HepG2 (cell line): ENCODE data around the gene FGF14. TPM values are rescaled to one million over a fixed set of nuclear protein-coding genes. Genes with fewer than 3 reads are reported as not detected.

Experiments
- ATAC-seq: fragments of 200-7000 bp; cut with Tn5 transposase; 3 replicates; pipeline ENCODE4 v1.9.1; 2020; ENCODE audit warnings: mild to moderate bottlenecking, moderate library complexity
- BruUV-seq: library from RNA; stranded (reverse); fragments of 400-500 nt; replicated peaks from 2 replicates; lab custom pipeline; 2021; lab: Mats Ljungman, UMichigan
- CTCF ChIA-PET: fragments of 300-600 bp; formaldehyde crosslinking; extraction: SDS; loops from one replicate; lab custom pipeline; 2021; ENCODE audit warnings: low total read pairs, inconsistent platforms, low intra/inter-chr PET ratio; lab: Yijun Ruan, JAX
- POLR2A ChIA-PET: fragments of 350-600 bp; sonication (Branson Sonifier 250); formaldehyde crosslinking; loops from one replicate; lab custom pipeline; 2020; ENCODE audit warnings: antibody characterized with exemption, inconsistent platforms; lab: Yijun Ruan, JAX
- DNase-seq: peaks from one replicate; pipeline ENCODE4 v3.0.0-alpha.2; 2015; ENCODE audit warnings: low spot score
- FAIRE-seq: peaks from 3 replicates; lab custom pipeline; 2011; peaks lifted over from hg19 to GRCh38; lab: Jason Lieb, UNC
- H2AFZ ChIP-seq: one replicate; pipeline ENCODE4 v1.6.1; 2011; ENCODE audit warnings: low read length, inconsistent platforms
- H3K27ac ChIP-seq: fragments of 300-600 bp; 3 replicates; pipeline ENCODE4 v1.8.0; 2011; ENCODE audit warnings: mixed run types, mild to moderate bottlenecking, mixed read lengths, low read length, inconsistent platforms; ENCODE audit not compliant: insufficient read depth; ENCODE audit errors: extremely low read length
- H3K27me3 ChIP-seq, 2 experiments: fragments of 200-600 bp in 1 of 2; 2 replicates in 1 of 2; 3 replicates in 1 of 2; pipeline versions ENCODE4 v1.6.0 to v1.8.0; 2011; ENCODE audit warnings: low read length in 2 of 2, mild to moderate bottlenecking in 2 of 2, moderate library complexity in 2 of 2, inconsistent platforms in 1 of 2; ENCODE audit not compliant: insufficient read depth in 2 of 2, control insufficient read depth in 1 of 2
- H3K36me3 ChIP-seq, 2 experiments: fragments of 200-600 bp in 1 of 2; replicated peaks in 1 of 2; 2 replicates in 1 of 2; 3 replicates in 1 of 2; pipeline versions ENCODE4 v1.5.1 to v1.8.0; 2011; ENCODE audit warnings: low read length in 2 of 2, inconsistent platforms in 1 of 2; ENCODE audit not compliant: insufficient read depth in 2 of 2, control insufficient read depth in 1 of 2
- H3K4me1 ChIP-seq: 2 replicates; pipeline ENCODE4 v1.5.1; 2012; ENCODE audit warnings: low read length, inconsistent platforms; ENCODE audit not compliant: insufficient read depth
- H3K4me2 ChIP-seq: 2 replicates; pipeline ENCODE4 v1.6.0; 2011; ENCODE audit warnings: low read depth, low read length, inconsistent platforms
- H3K4me3 ChIP-seq, 3 experiments: fragments of 200-600 bp in 1 of 3; sonication (generic), shearing (Covaris generic) in 1 of 3; replicated peaks in 1 of 3; 2 replicates each; pipeline ENCODE4 v1.5.1; 2011 to 2016; ENCODE audit warnings: low read length in 3 of 3, inconsistent platforms in 2 of 3, low read depth in 2 of 3, mild to moderate bottlenecking in 2 of 3, control low read depth in 1 of 3, mixed read lengths in 1 of 3; ENCODE audit not compliant: insufficient read depth in 1 of 3
- H3K79me2 ChIP-seq: one replicate; pipeline ENCODE4 v1.6.1; 2011; ENCODE audit warnings: low read length, inconsistent platforms; ENCODE audit not compliant: insufficient read depth
- H3K9ac ChIP-seq: 2 replicates; pipeline ENCODE4 v1.6.0; 2011; ENCODE audit warnings: mild to moderate bottlenecking, low read depth, low read length, inconsistent platforms; ENCODE audit not compliant: insufficient read depth
- H3K9me3 ChIP-seq: 2 replicates; pipeline ENCODE4 v1.5.1; 2012; ENCODE audit warnings: mild to moderate bottlenecking, low read length
- H4K20me1 ChIP-seq: 2 replicates; pipeline ENCODE4 v1.6.0; 2011; ENCODE audit warnings: inconsistent platforms, mild to moderate bottlenecking, low read length, moderate library complexity; ENCODE audit not compliant: insufficient read depth
- ATF7 ChIP-seq, 2 experiments: fragments of 450-650 bp in 1 of 2; sonication (generic) in 1 of 2; formaldehyde crosslinking in 1 of 2; IDR thresholded peaks; 2 replicates each; pipeline versions ENCODE4 v1.4.0 to v1.6.1; 2016 to 2020; ENCODE audit warnings: antibody characterized with exemption in 1 of 2, mild to moderate bottlenecking in 1 of 2, missing genetic modification reagents in 1 of 2
- ZNF17 ChIP-seq: sonication (generic); formaldehyde crosslinking; IDR thresholded peaks from 2 replicates; pipeline ENCODE4 v1.5.0; 2020; ENCODE audit warnings: mild to moderate bottlenecking, missing genetic modification reagents
- ZNF251 ChIP-seq: sonication (generic); formaldehyde crosslinking; IDR thresholded peaks from 2 replicates; pipeline ENCODE4 v1.9.0; 2021; ENCODE audit warnings: mild to moderate bottlenecking, missing genetic modification reagents
- ZNF660 ChIP-seq: sonication (generic); formaldehyde crosslinking; IDR thresholded peaks from 2 replicates; pipeline ENCODE4 v1.5.1; 2020; ENCODE audit warnings: mild to moderate bottlenecking, low read depth, missing genetic modification reagents, borderline replicate concordance
- in situ Hi-C: cut with HindIII; loops from 2 replicates; pipeline ENCODE4 v1.10.0; 2017; ENCODE audit warnings: low pct_unique_long_range_greater_than_20kb; ENCODE audit not compliant: extremely low pct_ligation_motif_present
- intact Hi-C: fragments of 100-400 bp; cut with micrococcal nuclease; formaldehyde crosslinking; loops from one replicate; pipeline ENCODE4 v1.10.0; 2022; ENCODE audit not compliant: unreplicated experiment
- polyA plus RNA-seq, 8 experiments: library from polyadenylated mRNA; depleted of rRNA in 3 of 8; stranded (reverse) in 7 of 8; unstranded in 1 of 8; fragments of >200 nt; fragmentation: Illumina TruSeq in 4 of 8; extraction: Trizol in 4 of 8; gene quantifications; 2 replicates each; pipeline versions ENCODE4 v1.2.1 to v1.2.3, GENCODE V29; 2011 to 2016; ENCODE audit warnings: low read depth in 4 of 8, missing spikeins in 1 of 8, mixed read lengths in 1 of 8; ENCODE audit not compliant: insufficient read depth in 1 of 8
- total RNA-seq, 5 experiments: library from RNA; depleted of rRNA; stranded (reverse); fragments of >200 nt; fragmentation: Illumina TruSeq; extraction: Trizol; gene quantifications; 2 replicates each; pipeline ENCODE4 v1.2.3, GENCODE V29; 2016; ENCODE audit warnings: low read depth in 1 of 5
- TF ChIP-seq, protein P1 (sequence below): sonication (generic); formaldehyde crosslinking; IDR thresholded peaks from one replicate; pipeline ENCODE4 v1.5.1; 2020; ENCODE audit warnings: mild to moderate bottlenecking, missing genetic modification reagents; ENCODE audit errors: not compliant biosample characterization

Gene FGF14
- total and polyA plus RNA-seq, 2 of the 13 experiments (the other 11 are each of a cell fraction or from before 2014, with no cell fraction given): not detected

DNA sequence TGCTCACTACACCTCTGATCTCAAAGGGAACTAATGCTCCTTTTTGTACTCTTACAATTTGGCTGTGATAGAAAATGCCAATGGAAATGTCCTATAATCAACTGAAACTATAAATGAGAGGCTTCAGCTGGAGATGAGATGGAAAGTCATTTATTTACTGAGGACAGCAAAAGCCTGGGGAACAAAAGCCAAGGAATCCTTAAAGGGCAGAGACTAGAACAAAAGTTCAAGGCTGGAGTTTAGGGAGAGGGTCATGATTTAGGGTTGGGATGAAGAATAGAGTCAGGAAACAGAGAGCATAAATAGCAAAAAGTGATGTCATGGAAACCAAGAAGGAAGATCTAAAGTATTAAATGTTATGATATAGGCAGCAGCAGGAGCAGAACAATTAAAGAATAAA lies 401.1 kb downstream of the FGF14 start:
- DNase-seq (no peak), ATAC-seq (no peak), FAIRE-seq (no peak)
- POLR2A ChIA-PET: no interaction called here
- H4K20me1 ChIP-seq: no peaks in the 10 kb centered on the region
- H3K4me1 ChIP-seq: no peaks in the 10 kb centered on the region
- H3K9ac ChIP-seq: no peak overlapping the region
- H2AFZ ChIP-seq: no peak overlapping the region
- H3K27ac ChIP-seq: no peak overlapping the region
- intact Hi-C loops: no loop called here
- no peaks in the 10 kb centered on the region for H3K27me3 ChIP-seq
- no peaks in the 10 kb centered on the region for H3K79me2 ChIP-seq
- no peak overlapping the region for H3K4me3 ChIP-seq
- no peak for TF ChIP-seq ZNF660 (CRISPR knock-in tag)
- TF ChIP-seq, protein P1, sequence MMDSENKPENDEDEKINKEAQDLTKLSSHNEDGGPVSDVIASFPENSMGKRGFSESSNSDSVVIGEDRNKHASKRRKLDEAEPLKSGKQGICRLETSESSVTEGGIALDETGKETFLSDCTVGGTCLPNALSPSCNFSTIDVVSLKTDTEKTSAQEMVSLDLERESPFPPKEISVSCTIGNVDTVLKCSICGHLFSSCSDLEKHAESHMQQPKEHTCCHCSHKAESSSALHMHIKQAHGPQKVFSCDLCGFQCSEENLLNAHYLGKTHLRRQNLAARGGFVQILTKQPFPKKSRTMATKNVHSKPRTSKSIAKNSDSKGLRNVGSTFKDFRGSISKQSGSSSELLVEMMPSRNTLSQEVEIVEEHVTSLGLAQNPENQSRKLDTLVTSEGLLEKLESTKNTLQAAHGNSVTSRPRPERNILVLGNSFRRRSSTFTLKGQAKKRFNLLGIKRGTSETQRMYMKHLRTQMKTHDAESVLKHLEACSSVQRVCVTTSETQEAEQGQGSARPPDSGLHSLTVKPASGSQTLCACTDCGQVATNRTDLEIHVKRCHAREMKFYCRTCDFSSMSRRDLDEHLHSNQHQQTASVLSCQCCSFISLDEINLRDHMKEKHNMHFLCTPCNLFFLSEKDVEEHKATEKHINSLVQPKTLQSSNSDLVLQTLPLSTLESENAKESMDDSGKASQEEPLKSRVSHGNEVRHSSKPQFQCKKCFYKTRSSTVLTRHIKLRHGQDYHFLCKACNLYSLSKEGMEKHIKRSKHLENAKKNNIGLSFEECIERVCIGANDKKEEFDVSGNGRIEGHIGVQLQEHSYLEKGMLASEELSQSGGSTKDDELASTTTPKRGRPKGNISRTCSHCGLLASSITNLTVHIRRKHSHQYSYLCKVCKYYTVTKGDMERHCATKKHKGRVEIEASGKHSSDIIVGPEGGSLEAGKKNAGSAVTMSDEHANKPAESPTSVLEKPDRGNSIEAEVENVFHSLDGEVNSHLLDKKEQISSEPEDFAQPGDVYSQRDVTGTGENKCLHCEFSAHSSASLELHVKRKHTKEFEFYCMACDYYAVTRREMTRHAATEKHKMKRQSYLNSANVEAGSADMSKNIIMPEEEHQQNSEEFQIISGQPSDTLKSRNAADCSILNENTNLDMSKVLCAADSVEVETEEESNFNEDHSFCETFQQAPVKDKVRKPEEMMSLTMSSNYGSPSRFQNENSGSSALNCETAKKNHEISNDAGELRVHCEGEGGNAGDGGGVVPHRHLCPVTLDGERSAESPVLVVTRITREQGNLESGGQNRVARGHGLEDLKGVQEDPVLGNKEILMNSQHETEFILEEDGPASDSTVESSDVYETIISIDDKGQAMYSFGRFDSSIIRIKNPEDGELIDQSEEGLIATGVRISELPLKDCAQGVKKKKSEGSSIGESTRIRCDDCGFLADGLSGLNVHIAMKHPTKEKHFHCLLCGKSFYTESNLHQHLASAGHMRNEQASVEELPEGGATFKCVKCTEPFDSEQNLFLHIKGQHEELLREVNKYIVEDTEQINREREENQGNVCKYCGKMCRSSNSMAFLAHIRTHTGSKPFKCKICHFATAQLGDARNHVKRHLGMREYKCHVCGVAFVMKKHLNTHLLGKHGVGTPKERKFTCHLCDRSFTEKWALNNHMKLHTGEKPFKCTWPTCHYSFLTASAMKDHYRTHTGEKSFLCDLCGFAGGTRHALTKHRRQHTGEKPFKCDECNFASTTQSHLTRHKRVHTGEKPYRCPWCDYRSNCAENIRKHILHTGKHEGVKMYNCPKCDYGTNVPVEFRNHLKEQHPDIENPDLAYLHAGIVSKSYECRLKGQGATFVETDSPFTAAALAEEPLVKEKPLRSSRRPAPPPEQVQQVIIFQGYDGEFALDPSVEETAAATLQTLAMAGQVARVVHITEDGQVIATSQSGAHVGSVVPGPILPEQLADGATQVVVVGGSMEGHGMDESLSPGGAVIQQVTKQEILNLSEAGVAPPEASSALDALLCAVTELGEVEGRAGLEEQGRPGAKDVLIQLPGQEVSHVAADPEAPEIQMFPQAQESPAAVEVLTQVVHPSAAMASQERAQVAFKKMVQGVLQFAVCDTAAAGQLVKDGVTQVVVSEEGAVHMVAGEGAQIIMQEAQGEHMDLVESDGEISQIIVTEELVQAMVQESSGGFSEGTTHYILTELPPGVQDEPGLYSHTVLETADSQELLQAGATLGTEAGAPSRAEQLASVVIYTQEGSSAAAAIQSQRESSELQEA (CRISPR knock-in tag): no peak
- TF ChIP-seq ZNF251 (CRISPR knock-in tag): no peak
- peak; percentile 37; the same call in 1 of the 2 replicates for TF ChIP-seq ATF7 (IDR thresholded peaks at IDR 0.05)
- no peak for TF ChIP-seq ATF7 (CRISPR knock-in tag; IDR thresholded peaks at IDR 0.05)
- TF ChIP-seq ZNF17 (CRISPR knock-in tag): no peak
- in situ Hi-C loops: no loop called here
- no TSS peak for BruUV-seq
- H3K36me3 ChIP-seq: no peaks in the 10 kb centered on the region
- H3K4me2 ChIP-seq: no peak overlapping the region
- CTCF ChIA-PET: no interaction called here
- H3K9me3 ChIP-seq: no peaks in the 10 kb centered on the region
